PC-3 (cell line): ENCODE results near the gene UBAP2L.

Experiments used
- CTCF ChIP-seq: fragments of 300-600 bp; sonication (generic); conservative IDR thresholded peaks from 2 replicates; pipeline ENCODE4 v1.5.1; 2017; ENCODE audit warnings: antibody characterized with exemption, low read depth, mild to moderate bottlenecking, low read length
- EZH2 ChIP-seq: fragments of 300-600 bp; sonication (generic); IDR thresholded peaks from one replicate; pipeline ENCODE4 v1.6.1; 2017; ENCODE audit warnings: antibody characterized with exemption, mild to moderate bottlenecking, low read length; ENCODE audit not compliant: unreplicated experiment
- EZH2phosphoT487 ChIP-seq: fragments of 300-600 bp; sonication (generic); IDR thresholded peaks from 2 replicates; pipeline ENCODE4 v1.6.1; 2018; ENCODE audit warnings: mild to moderate bottlenecking, antibody characterized with exemption, low read length, borderline replicate concordance

- TF ChIP-seq CTCF (no peak), EZH2 (no peak), EZH2phosphoT487 (no peak)
Observed at GRCh38 chr1:154222518-154222917, 1.8 kb downstream of the UBAP2L start.
